SK-N-SH treated with all-trans-retinoic acid at 6 μM for 48 hours (cell line): Measurements from ENCODE around the gene MANSC4.

Experiments
- ARNTL ChIP-seq: fragments of 450-650 bp; formaldehyde crosslinking; IDR thresholded peaks from 2 replicates; pipeline ENCODE4 v1.5.0; 2020; ENCODE audit warnings: low read depth, mild to moderate bottlenecking, moderate library complexity, borderline replicate concordance
- BACH2 ChIP-seq: fragments of 250-450 bp; sonication (Bioruptor Pico); IDR thresholded peaks from 2 replicates; pipeline ENCODE4 v1.9.0; 2021; ENCODE audit warnings: mild to moderate bottlenecking, borderline replicate concordance
- CSDC2 ChIP-seq: fragments of 250-450 bp; sonication (Bioruptor Pico); IDR thresholded peaks from 2 replicates; pipeline ENCODE4 v1.5.0; 2020; ENCODE audit warnings: mild to moderate bottlenecking, moderate library complexity
- GLIS3 ChIP-seq: fragments of 250-450 bp; sonication (Bioruptor Pico); IDR thresholded peaks from 2 replicates; pipeline ENCODE4 v1.5.0; 2020; ENCODE audit warnings: mild to moderate bottlenecking, moderate library complexity
- POU6F1 ChIP-seq: fragments of 250-450 bp; sonication (Bioruptor Pico); IDR thresholded peaks from 2 replicates; pipeline ENCODE4 v1.8.0; 2021; ENCODE audit warnings: low read depth, mild to moderate bottlenecking, moderate library complexity, borderline replicate concordance
- PPARA ChIP-seq: fragments of 250-450 bp; sonication (Bioruptor Pico); IDR thresholded peaks from 2 replicates; pipeline ENCODE4 v1.5.0; 2020; ENCODE audit warnings: mild to moderate bottlenecking, borderline replicate concordance
- RARB ChIP-seq: fragments of 250-450 bp; sonication (Bioruptor Pico); IDR thresholded peaks from 2 replicates; pipeline ENCODE4 v1.8.0; 2021; ENCODE audit warnings: mild to moderate bottlenecking, moderate library complexity
- SNAI2 ChIP-seq: fragments of 250-450 bp; sonication (Bioruptor Pico); IDR thresholded peaks from 2 replicates; pipeline ENCODE4 v1.5.0; 2020; ENCODE audit warnings: mild to moderate bottlenecking, moderate library complexity
- TSHZ2 ChIP-seq: fragments of 250-450 bp; sonication (Bioruptor Pico); IDR thresholded peaks from 2 replicates; pipeline ENCODE4 v1.5.0; 2020; ENCODE audit warnings: mild to moderate bottlenecking, moderate library complexity
- ZFP30 ChIP-seq: fragments of 450-650 bp; formaldehyde crosslinking; IDR thresholded peaks from 2 replicates; pipeline ENCODE4 v1.5.0; 2022; ENCODE audit warnings: mild to moderate bottlenecking, moderate library complexity
- ZNF565 ChIP-seq: fragments of 450-650 bp; formaldehyde crosslinking; conservative IDR thresholded peaks from 2 replicates; pipeline ENCODE4 v1.5.0; 2020; ENCODE audit warnings: low read depth, mild to moderate bottlenecking, moderate library complexity
- ZNF70 ChIP-seq: fragments of 450-650 bp; formaldehyde crosslinking; IDR thresholded peaks from 2 replicates; pipeline ENCODE4 v1.5.0; 2020; ENCODE audit warnings: mild to moderate bottlenecking, moderate library complexity
- ZNF8 ChIP-seq: fragments of 450-650 bp; formaldehyde crosslinking; IDR thresholded peaks from 2 replicates; pipeline ENCODE4 v1.5.0; 2020; ENCODE audit warnings: mild to moderate bottlenecking, moderate library complexity

GRCh38 chr12:27817766-27818165 lies 37.7 kb upstream of the MANSC4 start:
- TF ChIP-seq ZNF8 (CRISPR knock-in tag) (no peak), ZNF565 (CRISPR knock-in tag) (no peak), TSHZ2 (no peak), RARB (no peak), PPARA (no peak), ZNF70 (CRISPR knock-in tag) (no peak), ZFP30 (CRISPR knock-in tag) (no peak), ARNTL (no peak), SNAI2 (no peak), BACH2 (no peak), GLIS3 (CRISPR knock-in tag) (no peak), CSDC2 (CRISPR knock-in tag) (no peak), POU6F1 (CRISPR knock-in tag) (no peak)
